ENCODE data around the gene FOXD1.
A peak's percentile ranks its signal among the peaks of the same experiment; 100 is the strongest.
"Not testable (repeated sequence)": the region's sequence is repeated elsewhere in the genome, so short reads cannot be mapped to it uniquely, and the experiment has no call there.

FOXD1 gene

DNA sequence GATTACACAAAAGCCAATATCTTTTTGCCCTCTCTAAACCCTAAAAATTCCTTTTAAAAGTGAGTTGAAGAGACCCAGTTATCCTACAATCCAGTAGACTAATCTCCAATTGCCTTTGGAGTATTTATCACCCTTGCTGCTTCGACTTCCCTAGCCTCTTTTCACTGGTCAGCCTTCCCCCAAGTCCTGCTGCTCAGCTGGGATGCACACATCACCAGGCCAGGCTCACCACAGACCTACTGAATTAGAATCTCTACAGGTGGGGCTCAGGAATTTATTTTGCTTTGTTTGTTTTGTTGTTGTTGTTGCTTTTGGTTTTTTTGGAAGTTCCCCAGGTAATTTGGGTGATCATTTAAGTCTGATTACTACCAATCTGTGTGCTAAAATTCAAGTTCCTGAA, 11.6 kb upstream of the FOXD1 start:
- no peak for DNase-seq

DNA sequence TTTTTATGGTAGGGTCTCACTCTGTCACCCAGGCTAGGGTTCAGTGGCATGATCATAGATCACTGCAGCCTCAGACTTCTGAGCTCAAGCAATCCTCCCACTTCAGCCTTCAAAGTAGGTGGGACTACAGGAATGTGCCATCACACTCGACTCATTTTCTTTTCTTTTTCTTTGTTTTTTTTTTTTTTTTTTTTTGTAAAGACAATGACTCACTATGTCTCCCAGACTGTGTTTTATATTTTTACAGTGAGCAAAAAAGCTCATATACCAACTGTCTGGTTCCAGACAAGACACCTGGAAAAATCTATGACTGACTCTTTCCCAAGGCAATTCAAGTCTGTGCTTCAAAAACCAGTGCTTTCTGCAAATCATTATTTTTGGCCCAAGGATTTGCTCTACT, 10.8 kb upstream of the FOXD1 start:
- no peak for DNase-seq

DNA sequence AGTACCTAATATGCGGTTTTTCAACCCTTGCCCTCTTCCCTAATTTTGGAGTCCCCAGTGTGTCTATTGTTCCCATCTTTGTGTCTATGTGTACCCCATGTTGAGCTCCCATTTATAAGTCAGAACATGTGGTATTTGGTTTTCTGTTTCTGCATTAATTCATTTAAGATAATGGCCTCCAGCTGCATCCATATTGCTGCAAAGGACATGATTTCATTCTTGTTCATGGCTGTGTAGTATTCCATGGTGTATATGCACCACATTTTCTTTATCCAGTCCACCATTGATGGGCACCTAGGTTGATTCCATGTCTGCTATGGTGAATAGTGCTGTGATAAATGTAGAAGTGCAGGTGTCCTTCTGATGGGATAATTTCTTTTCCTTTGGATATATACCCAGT, 7.9 kb upstream of the FOXD1 start:
- DNase-seq, result not testable (repeated sequence)

DNA sequence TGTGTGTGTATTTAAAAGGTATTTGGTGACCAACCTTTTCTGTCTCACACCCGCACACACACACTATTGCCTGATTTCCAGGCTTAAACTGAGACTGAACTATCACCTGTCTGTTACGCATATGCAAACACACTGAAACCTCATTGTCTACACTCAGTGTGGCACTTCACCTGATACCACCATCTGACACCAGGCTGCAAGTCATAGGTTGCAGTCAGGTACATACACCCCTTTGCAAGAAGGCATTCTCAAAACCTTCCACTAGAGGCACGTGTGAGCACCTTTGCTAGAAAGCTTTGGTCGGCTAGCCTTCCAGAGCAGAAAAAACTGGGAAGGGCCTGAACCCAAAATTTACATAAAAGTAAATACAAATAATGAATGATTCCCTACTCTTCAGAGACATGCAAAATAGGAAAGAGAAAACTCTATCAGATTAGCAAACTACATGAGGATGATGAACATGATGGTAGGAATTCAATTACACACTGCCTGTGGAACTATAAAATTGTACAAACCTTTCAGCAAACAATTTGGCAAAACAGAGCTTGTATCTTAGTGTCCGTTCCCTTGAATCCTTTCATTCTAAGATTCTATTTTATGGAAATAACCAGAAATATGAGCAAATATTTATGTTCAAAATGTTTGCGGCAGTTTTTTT, 5.9 kb upstream of the FOXD1 start:
- peak; percentile 22 to 52 (median 46) for DNase-seq

DNA sequence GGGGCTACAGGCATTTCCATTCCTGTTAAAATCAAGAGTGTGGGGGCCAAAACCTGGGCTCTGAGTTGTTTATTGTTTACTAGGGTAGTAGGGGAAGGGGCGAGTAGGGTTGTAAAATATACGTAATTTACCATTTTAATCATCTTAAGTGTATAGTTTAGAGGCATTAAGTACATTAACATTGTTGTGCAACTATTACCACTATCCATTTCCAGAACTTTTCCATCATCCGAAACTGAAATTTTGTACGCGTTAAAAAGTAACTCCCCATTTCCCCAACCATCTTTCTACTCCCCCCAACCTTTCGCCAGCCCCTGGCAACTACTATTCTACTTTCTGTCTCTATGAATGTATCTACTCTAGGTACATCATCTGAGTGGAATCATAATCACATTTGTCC, 3.6 kb upstream of the FOXD1 start:
- no peak for DNase-seq

DNA sequence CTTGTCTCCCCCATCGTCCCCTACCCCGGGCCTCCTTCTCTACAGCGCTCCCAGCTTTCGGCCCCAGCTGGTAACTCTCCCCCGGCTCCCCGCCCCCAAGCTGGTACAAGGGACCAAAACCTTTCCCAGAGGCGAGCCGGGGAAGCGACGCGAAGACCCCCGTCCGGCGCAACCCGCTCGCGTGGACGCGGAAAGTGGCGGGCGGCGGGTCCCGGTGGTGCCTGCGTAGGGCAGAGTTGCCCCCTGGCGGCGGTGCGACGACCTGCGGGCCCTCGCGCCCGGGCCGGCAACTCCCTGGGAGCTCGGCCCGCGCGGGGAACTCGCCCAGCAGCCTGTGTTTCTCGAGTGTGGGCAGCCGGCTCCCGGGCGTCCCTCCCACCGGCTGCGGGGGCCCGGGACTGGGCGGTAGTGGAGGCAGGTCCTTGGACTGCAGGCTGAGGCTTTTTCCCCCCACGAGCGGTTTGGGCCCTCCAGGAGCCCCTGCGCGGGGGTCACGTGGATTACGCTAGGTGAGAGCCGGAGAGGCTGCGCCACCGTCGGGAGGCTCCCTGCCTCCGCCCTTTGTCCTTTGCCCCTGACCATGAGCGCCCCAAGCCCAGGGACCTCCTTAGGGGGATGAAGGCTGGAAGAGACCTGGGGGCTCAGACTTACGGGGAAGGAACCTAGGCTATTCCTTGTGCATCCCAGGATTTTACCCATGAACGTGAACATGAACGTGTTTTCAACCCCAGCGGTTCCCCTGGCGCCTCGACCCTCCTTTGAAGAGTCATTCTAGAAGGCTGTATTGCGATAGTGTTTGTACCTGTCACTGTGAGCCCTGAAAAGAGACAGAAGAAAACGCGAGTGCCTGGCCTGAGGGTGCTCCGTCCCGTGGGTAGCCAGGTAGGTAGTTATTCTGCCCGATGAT, 2.9 kb upstream of the FOXD1 start:
- peak; percentile 54 to 83 (median 66) for DNase-seq

DNA sequence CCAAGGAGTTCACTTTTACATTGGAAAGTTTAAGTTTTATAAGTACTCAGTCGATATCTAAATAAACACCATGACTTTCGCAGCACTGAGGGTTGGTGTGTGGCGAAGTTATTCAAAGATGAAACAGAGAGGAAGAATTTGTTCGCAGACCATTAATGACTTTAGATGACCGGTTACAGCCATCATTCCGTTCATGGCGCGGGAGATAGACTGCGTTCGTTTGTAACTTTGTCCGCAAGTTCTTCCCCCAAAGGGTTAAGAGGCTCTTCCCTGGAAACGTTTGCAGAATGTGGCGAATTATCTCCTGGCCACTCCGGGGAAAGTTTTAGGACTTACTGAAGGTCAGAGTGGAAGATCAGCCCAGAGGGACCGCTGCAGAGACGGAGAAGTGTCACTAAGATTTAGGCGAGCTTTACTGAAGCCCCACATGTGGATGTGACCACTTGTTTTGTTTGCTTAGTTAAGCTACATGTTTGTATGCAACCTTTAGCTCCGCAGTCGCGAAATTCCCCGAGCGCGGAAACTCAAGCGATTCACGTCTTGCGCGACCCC, 2.2 kb upstream of the FOXD1 start:
- DNase-seq, result no peak

DNA sequence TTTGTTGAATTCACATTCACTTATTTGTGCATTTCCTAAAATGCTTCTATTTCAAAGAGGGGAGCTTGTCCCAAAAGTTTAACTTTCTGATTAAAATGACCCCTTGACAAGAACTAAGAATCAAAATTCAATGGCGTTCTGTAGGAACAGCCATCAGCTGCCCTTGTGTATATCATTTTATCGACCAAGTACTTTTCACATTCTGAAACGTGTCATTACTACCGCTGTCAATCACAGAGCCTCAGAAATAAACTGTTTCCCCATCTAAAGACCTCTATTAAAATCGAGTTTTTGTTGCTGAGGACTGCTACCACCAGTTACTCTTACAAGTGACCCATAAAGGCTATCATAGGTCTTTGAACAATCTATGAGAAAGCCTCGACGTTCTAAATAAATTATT, 1.6 kb upstream of the FOXD1 start:
- no peak for DNase-seq

DNA sequence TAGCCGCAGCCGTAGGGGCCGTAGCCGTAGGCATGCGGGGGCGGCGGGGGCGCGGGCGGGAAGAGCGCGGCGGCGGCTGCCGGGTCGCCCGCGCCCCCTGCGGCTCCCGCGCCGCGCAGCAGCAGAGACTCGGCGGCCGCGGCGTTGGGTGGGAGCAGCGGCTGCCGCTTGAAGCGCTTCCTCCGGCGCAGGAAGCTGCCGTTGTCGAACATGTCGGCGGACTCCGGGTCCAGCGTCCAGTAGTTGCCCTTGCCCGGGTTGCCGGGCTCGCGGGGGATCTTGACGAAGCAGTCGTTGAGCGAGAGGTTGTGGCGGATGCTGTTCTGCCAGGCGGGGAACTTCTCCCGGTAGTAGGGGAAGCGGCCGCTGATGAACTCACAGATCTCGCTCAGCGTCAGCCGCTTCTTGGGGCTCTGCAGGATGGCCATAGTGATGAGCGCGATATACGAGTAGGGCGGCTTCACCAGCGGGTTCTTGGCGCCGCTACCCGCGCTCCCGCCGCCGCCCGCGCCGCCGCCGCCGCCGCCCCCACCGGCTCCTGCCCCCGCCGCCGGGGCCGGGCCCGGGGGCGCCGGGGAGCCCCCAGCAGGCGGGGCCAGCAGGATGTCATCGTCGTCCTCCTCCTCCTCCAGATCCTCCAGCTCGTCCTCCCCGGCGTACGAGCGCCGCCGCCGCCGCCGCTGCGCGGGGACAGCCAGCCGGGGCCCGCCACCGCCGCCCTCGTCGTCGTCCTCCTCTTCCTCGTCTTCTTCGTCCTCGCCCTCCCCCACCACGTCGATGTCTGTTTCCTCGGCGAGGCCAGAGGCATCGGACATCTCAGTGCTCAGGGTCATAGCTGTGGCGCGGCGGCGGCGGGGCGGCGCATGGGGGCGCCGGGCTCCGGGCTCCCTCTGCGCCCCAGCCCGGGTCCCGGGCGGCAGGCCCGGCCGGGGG, 781 bp downstream of the FOXD1 start:
- DNase-seq, result peak; percentile 14 to 54 (median 42)

DNA sequence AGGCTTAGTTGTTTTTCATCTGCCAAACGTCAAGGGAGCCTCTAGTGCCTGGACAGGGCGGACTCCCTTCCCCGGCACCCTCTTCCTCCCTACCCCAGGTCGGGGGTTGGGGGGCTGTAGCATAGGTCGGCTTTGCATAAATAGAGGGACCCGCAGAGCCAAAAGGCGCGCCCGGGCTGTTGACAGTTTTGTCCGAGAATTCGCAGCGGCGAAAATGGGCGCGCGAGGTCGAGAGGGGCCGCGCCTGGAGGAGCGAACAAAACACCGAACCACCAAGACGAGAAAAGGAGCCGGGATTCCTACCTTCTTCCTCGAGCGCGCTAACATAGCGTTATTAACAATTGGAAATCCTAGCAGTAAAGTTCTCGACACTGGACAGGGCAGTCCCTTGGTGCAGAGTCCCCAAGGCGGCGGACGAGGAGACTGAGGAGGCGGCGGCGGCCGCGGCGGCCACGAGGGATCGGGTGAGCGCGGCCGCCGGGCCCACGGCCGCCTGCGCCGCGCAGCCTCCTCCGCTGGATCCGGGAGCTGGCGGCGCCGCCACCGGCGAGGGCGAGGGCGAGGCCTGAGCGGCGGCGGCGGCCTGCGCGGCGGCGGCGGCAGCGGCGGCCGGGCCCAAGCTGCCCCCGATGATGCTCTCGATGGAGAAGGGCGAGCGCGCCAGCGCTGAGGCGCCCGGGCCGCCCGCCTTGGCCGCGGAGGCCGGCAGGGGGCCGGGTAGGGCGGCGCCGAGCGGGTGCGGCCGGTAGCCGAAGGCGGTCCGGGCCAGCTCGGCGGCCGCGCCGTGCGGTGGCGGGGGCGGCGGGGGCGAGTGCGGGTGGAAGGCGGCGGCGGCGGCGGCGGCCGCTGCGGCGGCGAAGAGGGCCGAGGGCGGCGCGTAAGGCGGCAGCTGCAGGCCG, 1.7 kb downstream of the FOXD1 start:
- peak in 2 of 4 experiments; percentile 44 to 45 for DNase-seq

DNA sequence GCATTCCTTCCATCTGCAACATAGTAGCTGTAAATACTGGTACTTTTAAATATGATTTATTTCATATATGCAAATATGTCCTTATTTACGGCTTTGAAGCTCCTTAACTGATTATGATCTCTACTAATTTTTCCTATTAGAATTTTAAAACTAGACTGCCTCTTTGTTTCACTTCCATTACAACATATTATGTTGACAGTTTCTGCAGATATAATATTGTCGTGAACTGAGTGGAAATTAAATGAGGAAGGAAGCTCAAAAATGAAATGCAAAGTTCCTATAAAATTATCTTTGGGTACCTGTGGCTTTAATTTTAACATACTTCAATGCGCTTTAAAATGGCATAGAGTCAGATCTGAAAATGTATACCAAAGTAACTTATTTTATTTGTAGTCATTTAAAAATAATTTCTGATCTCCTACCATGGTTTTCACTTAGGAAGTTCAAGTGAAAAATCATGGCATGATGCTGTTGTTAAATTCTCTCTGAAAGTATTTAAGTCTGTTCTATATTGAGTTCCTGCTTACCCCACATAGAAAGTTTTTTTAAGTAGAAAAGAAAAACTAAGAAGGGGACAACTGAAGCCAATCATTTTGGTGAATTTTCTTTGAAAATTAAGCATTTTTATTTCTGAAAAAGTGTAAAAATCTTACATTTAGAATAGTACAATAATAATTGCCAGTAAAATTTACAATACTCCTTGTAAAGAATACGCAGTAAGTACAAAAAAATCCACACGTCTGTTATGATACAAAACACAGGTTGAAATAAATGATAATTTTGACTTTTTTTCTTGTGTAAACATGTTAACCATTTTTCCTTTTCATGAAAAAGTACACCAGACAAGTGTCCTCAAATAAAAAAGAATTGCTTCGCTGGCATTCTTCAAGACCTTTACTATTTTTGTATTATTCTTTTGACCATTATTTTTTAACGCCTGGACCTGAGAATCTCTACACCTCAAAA, 2.6 kb downstream of the FOXD1 start:
- no peak for DNase-seq

DNA sequence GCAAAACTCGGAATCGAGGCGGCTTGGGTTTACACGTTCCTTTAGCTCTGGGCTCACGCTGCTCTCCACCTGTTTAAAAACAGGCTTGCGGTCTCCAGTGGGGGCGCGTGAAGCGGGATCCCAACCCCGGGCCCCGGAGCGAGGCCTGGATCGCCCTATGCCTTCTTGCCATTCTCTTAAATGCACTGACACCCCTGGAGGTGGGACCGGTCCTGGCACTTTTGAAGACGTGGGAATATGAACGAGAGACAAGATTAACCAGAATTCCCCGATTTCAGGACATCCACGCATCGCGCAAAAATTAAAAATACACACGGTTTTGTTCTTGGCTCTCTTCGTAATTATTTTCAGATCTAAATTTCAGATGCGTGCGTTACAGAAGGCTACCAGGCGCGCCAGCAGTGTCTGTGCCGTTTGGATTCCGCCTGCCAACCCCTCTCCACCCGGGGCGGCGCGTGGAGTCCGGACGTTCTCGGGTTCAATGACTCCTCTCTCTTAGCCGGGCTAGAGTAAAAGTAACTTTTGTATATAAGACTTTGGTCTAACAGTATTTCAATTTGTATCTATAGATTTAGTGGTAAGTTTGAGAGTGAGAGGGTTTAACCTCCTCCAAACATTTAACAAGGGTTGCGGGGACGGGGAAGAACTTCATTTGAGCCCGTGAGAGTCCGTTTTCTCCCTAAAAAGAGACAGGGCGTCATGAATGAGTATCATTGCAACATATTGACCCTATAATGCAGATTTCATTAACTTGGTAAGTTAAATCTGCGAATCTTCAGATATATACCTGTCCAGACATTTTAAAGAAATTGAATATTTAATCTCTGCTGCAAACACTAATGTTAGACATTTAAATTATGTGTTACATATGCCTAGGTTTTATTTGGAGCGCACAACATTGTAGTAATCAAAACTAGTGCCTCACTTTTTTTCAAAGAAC, 3.8 kb downstream of the FOXD1 start:
- no peak for DNase-seq

DNA sequence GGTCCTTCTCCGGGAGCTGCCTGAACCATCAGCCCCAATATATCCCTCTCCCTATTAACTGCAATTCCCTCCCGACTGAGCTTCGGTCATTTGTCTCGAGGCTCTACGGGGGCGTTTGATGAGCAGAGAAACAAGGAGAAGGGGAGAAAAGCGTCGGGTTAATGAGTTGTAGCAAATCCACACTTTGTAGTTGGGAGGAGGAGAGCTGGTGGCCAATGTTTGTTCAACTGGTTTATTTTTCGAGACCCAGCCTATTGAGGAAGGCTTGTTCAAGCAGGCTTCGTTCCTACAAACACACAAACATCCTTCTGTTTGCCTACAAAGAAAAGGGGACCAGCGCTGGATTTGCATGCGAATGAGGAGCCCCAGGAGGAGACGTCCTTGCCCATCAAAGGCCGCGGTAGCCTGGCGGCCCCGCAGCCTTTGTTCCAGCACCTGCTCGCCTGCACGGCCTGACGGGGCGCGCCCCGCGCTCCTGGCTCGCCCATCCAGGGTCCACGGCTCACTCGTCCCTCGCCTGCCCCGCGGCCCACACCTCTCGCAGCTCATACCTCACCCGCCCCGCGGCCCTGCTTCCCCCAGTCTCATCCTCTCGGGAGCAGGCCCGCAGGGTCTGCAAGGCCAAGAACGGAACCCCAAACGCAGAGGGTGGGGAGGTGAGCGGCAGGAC, 4.6 kb downstream of the FOXD1 start:
- DNase-seq, result no peak

DNA sequence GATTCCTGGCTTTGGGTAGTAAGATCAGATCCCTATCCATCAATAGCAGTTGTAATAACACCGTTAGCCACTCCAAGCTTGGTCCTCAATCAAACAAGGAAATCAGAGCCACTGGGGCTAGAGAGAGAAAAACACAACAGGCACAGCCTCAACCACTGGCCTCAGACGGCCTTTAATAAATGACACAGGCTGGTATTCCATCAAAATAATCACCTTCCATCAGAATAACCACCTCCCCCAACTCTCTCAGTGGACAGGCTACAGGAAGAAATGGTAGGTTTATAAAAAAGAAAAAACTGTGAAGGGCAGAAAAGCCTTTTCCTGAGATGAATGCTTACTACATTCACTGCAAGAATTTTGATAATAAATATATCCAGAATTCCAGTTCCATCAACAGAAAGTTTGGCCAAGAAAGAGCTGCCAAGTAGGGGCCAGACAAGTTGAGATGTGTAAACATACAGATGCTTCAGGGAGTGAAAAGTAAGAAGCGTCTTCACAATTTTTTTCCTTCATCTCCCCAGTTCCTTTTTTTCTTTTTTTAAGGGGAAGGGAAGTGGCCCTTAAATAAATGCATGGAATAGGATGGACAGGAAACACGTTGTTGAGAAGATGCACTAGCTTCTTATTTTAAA, 5.5 kb downstream of the FOXD1 start:
- DNase-seq, result no peak

DNA sequence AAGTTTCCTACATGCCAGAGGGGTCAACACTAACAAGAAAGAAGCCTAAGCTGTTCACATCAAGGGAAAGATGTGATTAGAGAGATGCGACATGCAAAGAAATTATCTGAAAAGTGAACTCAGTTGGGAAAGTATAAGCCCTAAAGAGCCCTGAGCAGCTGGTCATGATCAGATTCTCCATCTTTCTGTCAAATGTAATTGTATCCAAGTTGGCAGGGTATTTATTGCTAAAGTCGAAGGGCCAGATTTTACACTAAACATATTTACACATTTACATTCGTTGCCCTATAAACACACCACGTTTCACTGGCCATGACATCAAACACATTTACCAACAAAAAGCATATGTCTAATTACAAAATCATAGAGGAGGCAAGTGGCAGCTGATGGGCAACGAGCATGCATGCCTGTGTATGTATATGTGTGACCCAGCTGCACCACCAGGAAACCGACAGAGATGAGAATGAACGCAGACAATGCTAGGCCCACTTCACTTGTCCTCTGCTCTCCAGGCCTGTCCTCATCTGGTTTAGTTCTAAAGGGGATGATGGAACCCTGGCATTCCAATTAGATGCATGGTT, 6.3 kb downstream of the FOXD1 start:
- DNase-seq, result no peak

DNA sequence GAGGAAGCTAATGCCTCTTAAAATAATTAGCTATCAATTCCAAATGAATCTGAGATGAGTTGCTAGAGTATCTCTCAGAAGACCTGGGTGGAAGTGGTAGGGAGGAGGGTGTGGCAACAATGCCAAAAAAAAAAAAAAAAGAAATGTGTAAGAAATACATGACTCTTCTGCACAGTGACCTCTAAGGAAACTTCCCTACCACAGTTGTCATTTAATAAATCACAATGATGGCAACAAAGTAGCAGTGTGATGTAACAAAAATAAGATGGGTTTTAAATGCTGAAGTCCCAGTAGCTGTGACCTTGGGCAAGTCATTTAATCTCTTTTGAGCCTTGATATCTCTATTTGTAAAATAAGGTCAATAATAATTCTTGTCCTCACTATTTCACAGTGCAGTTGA, 7.2 kb downstream of the FOXD1 start:
- DNase-seq, result no peak

DNA sequence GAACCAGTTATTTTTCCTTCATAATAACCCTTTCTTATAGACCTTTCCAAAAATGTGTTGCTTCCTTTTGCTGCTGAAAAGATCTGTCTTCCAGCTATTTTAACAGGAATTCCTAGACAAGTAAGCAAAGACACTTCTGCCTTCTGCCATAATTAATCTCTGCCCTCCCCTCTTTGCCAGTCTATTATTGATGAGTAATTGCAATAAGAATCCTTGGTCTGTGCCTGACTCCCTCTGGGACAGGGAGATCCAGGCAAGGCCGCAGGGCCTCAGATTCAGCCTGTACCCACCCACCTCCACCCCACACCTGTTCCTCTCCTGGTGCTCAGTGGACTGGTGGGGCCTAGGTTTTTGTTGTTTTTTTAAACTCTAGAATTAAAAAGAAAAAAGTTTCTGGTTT, 8.3 kb downstream of the FOXD1 start:
- no peak for DNase-seq
